KOPT-K1 (cell line): ENCODE measurements around the gene CWF19L2.
"Not testable (repeated sequence)": the region's sequence is repeated elsewhere in the genome, so short reads cannot be mapped to it uniquely, and the experiment has no call there.

Experiments
- H3K27ac ChIP-seq: fragments of 200-600 bp; sonication (generic); 2 replicates; pipeline ENCODE4 v1.5.1; 2016; ENCODE audit warnings: antibody characterized with exemption, mild to moderate bottlenecking, low read depth, low read length; ENCODE audit not compliant: poor library complexity, severe bottlenecking
- H3K36me3 ChIP-seq: fragments of 200-600 bp; sonication (generic); 2 replicates; pipeline ENCODE4 v1.5.1; 2017; ENCODE audit warnings: antibody characterized with exemption, mild to moderate bottlenecking, low read length, moderate library complexity; ENCODE audit not compliant: insufficient read depth
- H3K9me3 ChIP-seq: fragments of 200-600 bp; sonication (generic); 2 replicates; pipeline ENCODE4 v1.5.1; 2017; ENCODE audit warnings: antibody characterized with exemption, low read length, mild to moderate bottlenecking; ENCODE audit not compliant: insufficient read depth, poor library complexity, severe bottlenecking

Gene CWF19L2

GRCh38 chr11:107390701-107391100 is 66.9 kb downstream of the CWF19L2 start:
- H3K27ac ChIP-seq, H3K9me3 ChIP-seq: not testable (repeated sequence)
- H3K36me3 ChIP-seq: peaks cover 39% of the 10 kb centered on the region

- peaks cover 38% of the 10 kb centered on the region for H3K36me3 ChIP-seq
- no peaks in the 10 kb centered on the region for H3K9me3 ChIP-seq
- H3K27ac ChIP-seq: no peak overlapping the region
Observed at GRCh38 chr11:107387666-107388065, 70.0 kb downstream of the CWF19L2 start.

DNA sequence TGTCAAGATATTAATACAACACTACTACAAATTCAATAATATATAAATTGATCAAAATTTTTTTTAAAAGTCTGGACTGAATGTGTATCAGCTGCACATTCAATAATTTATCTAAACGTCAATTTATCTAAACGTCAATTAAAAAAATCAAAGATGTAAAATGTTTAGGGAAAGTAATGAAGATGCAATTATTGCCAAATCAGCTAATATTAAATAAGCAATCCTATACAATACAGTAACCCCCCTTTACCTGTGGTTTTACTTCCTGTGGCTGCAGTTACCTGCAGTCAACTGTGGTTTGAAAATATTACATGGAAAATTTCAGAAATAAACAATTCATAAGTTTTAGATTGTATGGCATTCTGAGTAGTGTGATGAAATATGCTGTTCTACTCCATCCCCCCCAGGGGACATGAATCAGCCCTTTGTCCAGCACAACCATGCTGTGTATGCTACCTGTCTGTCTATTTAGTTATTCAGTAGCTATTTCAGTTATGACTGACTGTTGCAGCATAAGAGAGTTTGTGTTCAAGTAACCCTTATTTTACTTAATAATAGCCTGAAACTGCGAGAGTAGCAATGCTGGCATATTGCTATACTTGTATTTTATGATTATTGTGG is 72.2 kb downstream of the CWF19L2 start:
- Histone ChIP-seq H3K9me3 (no peaks in the 10 kb centered on the region), H3K36me3 (peaks cover 16% of the 10 kb centered on the region), H3K27ac (no peak overlapping the region)

GRCh38 chr11:107384144-107384852 is 73.3 kb downstream of the CWF19L2 start:
- Histone ChIP-seq H3K36me3 (peaks cover 5% of the 10 kb centered on the region; the same call in 1 of the 2 replicates), H3K9me3 (no peaks in the 10 kb centered on the region), H3K27ac (no peak overlapping the region)

DNA sequence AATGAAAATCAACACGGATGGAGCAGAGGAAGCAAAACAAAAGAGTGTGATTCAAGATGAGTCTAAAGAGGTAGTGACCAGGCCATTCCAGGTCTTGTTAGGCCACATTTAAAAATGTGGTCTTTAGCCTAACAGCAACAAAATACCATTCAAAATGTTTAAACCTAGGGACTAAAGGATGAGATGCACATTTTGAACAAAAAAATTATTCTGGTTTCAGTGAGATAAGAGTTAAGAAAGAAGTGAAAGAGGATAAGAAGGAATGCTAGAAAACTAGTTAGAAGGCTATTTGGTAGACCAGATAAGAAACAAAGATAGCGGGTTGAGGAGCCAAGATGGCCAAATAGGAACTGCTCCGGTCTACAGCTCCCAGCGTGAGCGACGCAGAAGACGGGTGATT is 85.2 kb downstream of the CWF19L2 start:
- no peaks in the 10 kb centered on the region for H3K36me3 ChIP-seq
- no peak overlapping the region for H3K27ac ChIP-seq
- no peaks in the 10 kb centered on the region for H3K9me3 ChIP-seq

GRCh38 chr11:107370390-107370789 is 87.2 kb downstream of the CWF19L2 start:
- H3K9me3 ChIP-seq: no peaks in the 10 kb centered on the region
- no peak overlapping the region for H3K27ac ChIP-seq
- no peaks in the 10 kb centered on the region for H3K36me3 ChIP-seq

DNA sequence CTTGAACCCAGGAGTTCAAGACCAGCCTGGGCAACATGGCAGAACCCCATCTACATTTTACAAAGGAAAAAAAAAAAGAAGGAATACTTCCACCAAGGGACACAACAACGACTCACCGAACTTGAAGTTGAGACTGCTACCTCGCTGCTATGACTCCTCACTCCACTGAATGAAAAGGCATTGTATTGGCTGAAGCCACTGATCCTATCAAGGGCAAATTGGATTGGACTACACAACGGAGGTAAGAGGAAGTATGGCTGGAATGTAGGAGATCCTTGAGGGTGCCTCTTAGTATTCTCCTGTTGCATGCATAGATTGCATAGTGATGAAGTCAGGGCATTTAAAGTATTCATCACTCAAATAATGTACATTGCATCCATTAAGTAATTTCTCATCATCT is 97.9 kb downstream of the CWF19L2 start:
- Histone ChIP-seq H3K9me3 (no peaks in the 10 kb centered on the region), H3K27ac (no peak overlapping the region), H3K36me3 (0 out of 2 replicates have a peak, but pooled peaks cover 4% of the 10 kb centered on the region)

GRCh38 chr11:107357877-107358276 is 99.7 kb downstream of the CWF19L2 start:
- H3K27ac ChIP-seq: no peak overlapping the region
- 0 out of 2 replicates have a peak, but pooled peaks cover 4% of the 10 kb centered on the region for H3K36me3 ChIP-seq
- H3K9me3 ChIP-seq: no peaks in the 10 kb centered on the region

DNA sequence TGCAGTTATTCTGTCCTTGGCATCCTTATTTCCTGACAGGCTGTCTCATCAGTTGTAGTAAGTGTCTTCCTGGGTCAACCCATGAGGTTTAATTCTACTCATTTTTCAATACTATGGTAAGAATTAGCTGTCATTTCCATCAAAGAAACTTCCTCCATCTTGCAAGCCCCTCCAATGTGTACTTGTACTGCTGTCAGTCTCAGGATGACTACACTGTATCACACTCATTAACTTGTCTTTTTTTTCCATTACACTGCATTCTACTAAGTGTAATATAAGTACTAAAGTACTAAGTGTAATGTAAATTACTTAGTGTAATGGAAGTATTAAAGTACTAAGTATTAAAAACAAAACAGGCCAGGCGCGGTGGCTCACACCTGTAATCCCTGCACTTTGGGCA is 102.8 kb downstream of the CWF19L2 start:
- Histone ChIP-seq H3K27ac (no peak overlapping the region), H3K9me3 (no peaks in the 10 kb centered on the region), H3K36me3 (peaks cover 8% of the 10 kb centered on the region; the same call in 1 of the 2 replicates)

- Histone ChIP-seq H3K9me3 (no peaks in the 10 kb centered on the region), H3K27ac (no peak overlapping the region), H3K36me3 (peaks cover 4% of the 10 kb centered on the region; the same call in 1 of the 2 replicates)
Observed at GRCh38 chr11:107337917-107338316, 119.7 kb downstream of the CWF19L2 start.

DNA sequence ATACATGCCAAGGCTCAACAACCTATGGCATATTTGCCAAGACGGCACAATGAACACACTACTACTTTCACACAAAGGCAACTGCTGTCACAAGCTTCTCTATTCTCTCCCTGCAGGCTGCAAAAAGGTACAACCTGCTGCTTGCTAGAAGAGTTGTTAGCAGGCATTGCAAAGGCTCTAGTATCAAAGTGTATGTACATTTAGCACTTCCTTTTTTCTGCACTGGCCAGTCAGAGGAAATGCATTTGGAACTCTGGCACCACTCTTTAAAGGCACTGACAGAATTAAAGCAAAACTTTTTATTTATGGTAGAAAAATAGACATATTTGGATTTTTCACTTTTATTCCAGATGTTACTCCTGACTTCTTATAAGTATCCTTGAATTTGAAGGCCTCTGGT is 125.9 kb downstream of the CWF19L2 start:
- H3K27ac ChIP-seq: no peak overlapping the region
- peaks cover 45% of the 10 kb centered on the region for H3K36me3 ChIP-seq
- H3K9me3 ChIP-seq: no peaks in the 10 kb centered on the region

DNA sequence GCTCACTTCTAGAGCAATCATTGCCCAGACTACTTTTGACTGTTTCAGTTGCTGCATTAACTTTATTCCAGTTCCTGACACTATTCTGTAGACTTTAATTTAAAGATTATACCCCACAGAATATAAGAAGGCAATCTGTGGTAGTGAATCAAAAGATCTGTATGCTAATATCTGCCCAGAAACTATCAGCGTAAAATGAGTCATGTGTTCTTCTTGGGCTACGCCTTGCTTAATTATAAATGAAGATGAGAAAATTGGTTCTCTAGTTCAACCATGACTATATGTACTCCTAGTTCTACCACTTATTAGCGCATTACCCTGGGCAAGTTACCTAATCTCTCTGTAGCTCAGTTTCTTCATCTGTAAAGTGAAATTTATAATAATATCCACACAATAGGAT is 128.5 kb downstream of the CWF19L2 start:
- H3K36me3 ChIP-seq: peaks cover 50% of the 10 kb centered on the region
- no peak overlapping the region for H3K27ac ChIP-seq

DNA sequence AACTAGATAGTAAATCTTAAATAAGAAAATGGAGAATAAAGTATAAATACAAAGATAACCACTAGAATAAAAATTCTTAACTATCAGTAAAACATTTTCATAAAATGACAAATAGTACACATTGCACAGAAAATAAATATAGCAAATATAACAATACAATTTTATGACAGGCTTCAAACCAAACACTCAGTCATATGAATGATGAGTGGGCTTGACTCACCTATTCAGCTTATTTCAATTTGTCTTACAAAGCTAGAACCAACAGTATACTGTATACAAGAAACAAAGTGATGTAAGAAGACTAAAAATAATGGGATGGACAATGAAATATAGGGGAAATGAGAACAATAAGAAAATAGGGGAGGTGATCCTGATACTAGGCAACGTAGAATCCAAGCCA is 141.2 kb downstream of the CWF19L2 start:
- H3K27ac ChIP-seq: no peak overlapping the region
- H3K36me3 ChIP-seq: peaks cover 13% of the 10 kb centered on the region; the same call in 1 of the 2 replicates
- no peaks in the 10 kb centered on the region for H3K9me3 ChIP-seq

More for the DNA sequence above, 128.5 kb downstream of the CWF19L2 start:
- no peaks in the 10 kb centered on the region for H3K9me3 ChIP-seq

- H3K27ac ChIP-seq: no peak overlapping the region
- peaks cover 17% of the 10 kb centered on the region for H3K36me3 ChIP-seq
- no peaks in the 10 kb centered on the region for H3K9me3 ChIP-seq
Observed at GRCh38 chr11:107307991-107308390, 149.6 kb downstream of the CWF19L2 start.

- Histone ChIP-seq H3K27ac (no peak overlapping the region), H3K9me3 (peaks cover 6% of the 10 kb centered on the region), H3K36me3 (peaks cover 10% of the 10 kb centered on the region)
Observed at GRCh38 chr11:107301878-107302277, 155.7 kb downstream of the CWF19L2 start.
